IMR-90 (cell line): ENCODE measurements around the gene HAS3. TPM values are rescaled to one million over a fixed set of nuclear protein-coding genes. Genes with fewer than 3 reads are reported as not detected.
A peak's percentile ranks its signal among the peaks of the same experiment; 100 is the strongest.
"Not testable (repeated sequence)": the region's sequence is repeated elsewhere in the genome, so short reads cannot be mapped to it uniquely, and the experiment has no call there.

Experiments
- ATAC-seq: fragments of 200-7000 bp; cut with Tn5 transposase; 2 replicates; pipeline ENCODE4 v1.9.1; 2020; ENCODE audit warnings: low read depth, mild to moderate bottlenecking, moderate library complexity
- BruUV-seq: library from RNA; stranded (reverse); fragments of 400-500 nt; replicated peaks from 2 replicates; lab custom pipeline; 2021; lab: Mats Ljungman, UMichigan
- CTCF ChIA-PET: fragments of 300-600 bp; formaldehyde crosslinking; extraction: SDS; loops from one replicate; lab custom pipeline; 2021; ENCODE audit warnings: antibody characterized with exemption; lab: Yijun Ruan, JAX
- POLR2A ChIA-PET: fragments of 300-600 bp; sonication (Branson Sonifier 250); formaldehyde crosslinking; loops from one replicate; lab custom pipeline; 2022; ENCODE audit warnings: antibody characterized with exemption; ENCODE audit not compliant: unreplicated experiment; lab: Charles Lee
- DNase-seq: peaks from one replicate; pipeline ENCODE4 v3.0.0; 2013
- H2AFZ ChIP-seq: replicated peaks from 2 replicates; pipeline ENCODE3; 2013; ENCODE audit warnings: low read length, mild to moderate bottlenecking; ENCODE audit not compliant: poor library complexity
- H2AK5ac ChIP-seq: 2 replicates; pipeline ENCODE4 v1.6.1; 2013; ENCODE audit warnings: low read depth, low read length, inconsistent platforms
- H2AK9ac ChIP-seq: replicated peaks from 2 replicates; pipeline ENCODE3; 2013; ENCODE audit warnings: mild to moderate bottlenecking, low read depth, low read length, moderate library complexity; ENCODE audit not compliant: poor library complexity
- H2BK120ac ChIP-seq: 2 replicates; pipeline ENCODE4 v1.6.1; 2013; ENCODE audit warnings: low read depth, low read length, inconsistent platforms
- H2BK15ac ChIP-seq: 3 replicates; pipeline ENCODE4 v1.6.1; 2013; ENCODE audit warnings: low read depth, low read length, inconsistent platforms
- H2BK20ac ChIP-seq: 2 replicates; pipeline ENCODE4 v1.6.1; 2013; ENCODE audit warnings: low read depth, mild to moderate bottlenecking, inconsistent platforms, low read length, moderate library complexity
- H2BK5ac ChIP-seq: 2 replicates; pipeline ENCODE4 v1.6.1; 2013; ENCODE audit warnings: mild to moderate bottlenecking, low read depth, low read length, inconsistent platforms; ENCODE audit not compliant: poor library complexity, severe bottlenecking
- H3K14ac ChIP-seq: replicated peaks from 2 replicates; pipeline ENCODE4 v1.6.1; 2013; ENCODE audit warnings: low read depth, low read length, inconsistent platforms
- H3K18ac ChIP-seq: 2 replicates; pipeline ENCODE4 v1.6.1; 2013; ENCODE audit warnings: low read depth, low read length, control low read depth
- H3K23ac ChIP-seq: 2 replicates; pipeline ENCODE4 v1.6.1; 2013; ENCODE audit warnings: low read depth, low read length, inconsistent platforms
- H3K27ac ChIP-seq: 2 replicates; pipeline ENCODE4 v1.5.1; 2013; ENCODE audit warnings: mild to moderate bottlenecking, control low read depth, low read length; ENCODE audit not compliant: insufficient read depth
- H3K27me3 ChIP-seq: 2 replicates; pipeline ENCODE4 v1.6.1; 2013; ENCODE audit warnings: low read length; ENCODE audit not compliant: control insufficient read depth, insufficient read depth
- H3K36me3 ChIP-seq: 2 replicates; pipeline ENCODE4 v1.6.1; 2013; ENCODE audit warnings: low read length, mixed read lengths; ENCODE audit not compliant: control insufficient read depth, insufficient read depth
- H3K4ac ChIP-seq: 2 replicates; pipeline ENCODE4 v1.6.1; 2013; ENCODE audit warnings: low read depth, low read length, inconsistent platforms
- H3K4me1 ChIP-seq: 2 replicates; pipeline ENCODE4 v1.6.1; 2013; ENCODE audit warnings: low read length, mixed read lengths; ENCODE audit not compliant: control insufficient read depth, insufficient read depth
- H3K4me2 ChIP-seq: 2 replicates; pipeline ENCODE4 v1.6.1; 2013; ENCODE audit warnings: low read depth, mild to moderate bottlenecking, control low read depth, low read length, moderate library complexity
- H3K4me3 ChIP-seq: 2 replicates; pipeline ENCODE4 v1.5.1; 2013; ENCODE audit warnings: low read depth, mild to moderate bottlenecking, control low read depth, low read length, moderate library complexity; ENCODE audit not compliant: insufficient read depth
- H3K56ac ChIP-seq: 2 replicates; pipeline ENCODE4 v1.6.1; 2013; ENCODE audit warnings: low read length, inconsistent platforms; ENCODE audit not compliant: insufficient read depth; ENCODE audit errors: extremely low read depth
- H3K79me1 ChIP-seq, 2 experiments: 2 replicates each; pipeline ENCODE4 v1.6.1; 2013; ENCODE audit warnings: low read length in 2 of 2, inconsistent platforms in 1 of 2, low read depth in 1 of 2
- H3K9ac ChIP-seq: 2 replicates; pipeline ENCODE4 v1.6.1; 2013; ENCODE audit warnings: low read depth, low read length, control low read depth
- H3K9me1 ChIP-seq: 2 replicates; pipeline ENCODE4 v1.6.1; 2013; ENCODE audit warnings: low read length, inconsistent platforms; ENCODE audit not compliant: insufficient read depth
- H3K9me3 ChIP-seq: 2 replicates; pipeline ENCODE4 v1.6.1; 2013; ENCODE audit warnings: low read length; ENCODE audit not compliant: control insufficient read depth, insufficient read depth
- H4K20me1 ChIP-seq: 2 replicates; pipeline ENCODE4 v1.6.1; 2013; ENCODE audit warnings: low read length, inconsistent platforms; ENCODE audit not compliant: insufficient read depth
- H4K5ac ChIP-seq: 2 replicates; pipeline ENCODE4 v1.6.1; 2013; ENCODE audit warnings: mild to moderate bottlenecking, low read depth, low read length, control low read depth
- H4K8ac ChIP-seq, 2 experiments: 2 replicates each; pipeline ENCODE4 v1.6.1; 2013; ENCODE audit warnings: low read depth in 2 of 2, low read length in 2 of 2, control low read depth in 1 of 2, inconsistent platforms in 1 of 2
- H4K91ac ChIP-seq: 2 replicates; pipeline ENCODE4 v1.6.1; 2013; ENCODE audit warnings: low read depth, low read length, inconsistent platforms; ENCODE audit not compliant: insufficient read depth
- BHLHE40 ChIP-seq: fragments of 150-350 bp; IDR thresholded peaks from 2 replicates; pipeline ENCODE4 v1.6.1; 2016; ENCODE audit warnings: mild to moderate bottlenecking, low read depth, low read length
- NFE2L2 ChIP-seq: fragments of 150-350 bp; IDR thresholded peaks from 2 replicates; pipeline ENCODE4 v1.6.1; 2016; ENCODE audit warnings: low read depth, mild to moderate bottlenecking, low read length
- POLR2A ChIP-seq: IDR thresholded peaks from 2 replicates; pipeline ENCODE4 v1.6.1; 2012; ENCODE audit warnings: mild to moderate bottlenecking, low read depth, low read length
- RAD21 ChIP-seq: IDR thresholded peaks from 2 replicates; pipeline ENCODE4 v1.6.1; 2012; ENCODE audit warnings: low read length, improper control_type of control experiment
- RFX5 ChIP-seq: IDR thresholded peaks from 2 replicates; pipeline ENCODE4 v1.8.0; 2012; ENCODE audit warnings: low read depth, mild to moderate bottlenecking, low read length, moderate library complexity
- SMC3 ChIP-seq: fragments of 150-350 bp; IDR thresholded peaks from 2 replicates; pipeline ENCODE4 v1.6.1; 2016; ENCODE audit warnings: low read depth, mild to moderate bottlenecking, antibody characterized with exemption, low read length, moderate library complexity
- WGBS, 2 experiments: methylation state at CpG; one replicate each; pipeline versions ENCODE4 v1.1.5 to v1.1.7; 2013; ENCODE audit warnings: missing lambda C conversion rate in 2 of 2; ENCODE audit not compliant: insufficient read length in 1 of 2; ENCODE audit errors: extremely low coverage in 2 of 2; 5-methylcytosine and 5-hydroxymethylcytosine counted together
- dilution Hi-C: fragments of 300-500 bp; cut with HindIII; formaldehyde crosslinking; loops from one replicate; pipeline ENCODE4 v1.14.3; 2018; ENCODE audit warnings: low sequenced_read_pairs; ENCODE audit not compliant: unreplicated experiment
- in situ Hi-C: fragments of 300-500 bp; cut with MboI; formaldehyde crosslinking; loops from 3 replicates; pipeline ENCODE4 v1.14.3; 2019; ENCODE audit warnings: low sequenced_read_pairs, inconsistent platforms, mixed read lengths
- intact Hi-C: fragments of 100-400 bp; cut with micrococcal nuclease; formaldehyde crosslinking; loops from 2 replicates; pipeline ENCODE4 v1.10.0; 2022
- polyA plus RNA-seq, 3 experiments: library from polyadenylated mRNA; depleted of rRNA; stranded (reverse); fragments of >200 nt; gene quantifications; 2 replicates each; pipeline ENCODE4 v1.2.3, GENCODE V29; 2012; ENCODE audit warnings: low replicate concordance in 1 of 3
- total RNA-seq: library from RNA; depleted of rRNA; stranded (reverse); fragments of >200 nt; gene quantifications from 2 replicates; pipeline ENCODE4 v1.2.3, GENCODE V29; 2012
- TF ChIP-seq, protein P1 (sequence below): conservative IDR thresholded peaks from 2 replicates; pipeline ENCODE4 v1.5.1; 2012; ENCODE audit warnings: mild to moderate bottlenecking, low read depth, low read length, improper control_type of control experiment

Gene HAS3
- total and polyA plus RNA-seq, 2 of the 4 experiments (the other 2 are of a cell fraction), result 0.36 to 0.97 TPM

DNA sequence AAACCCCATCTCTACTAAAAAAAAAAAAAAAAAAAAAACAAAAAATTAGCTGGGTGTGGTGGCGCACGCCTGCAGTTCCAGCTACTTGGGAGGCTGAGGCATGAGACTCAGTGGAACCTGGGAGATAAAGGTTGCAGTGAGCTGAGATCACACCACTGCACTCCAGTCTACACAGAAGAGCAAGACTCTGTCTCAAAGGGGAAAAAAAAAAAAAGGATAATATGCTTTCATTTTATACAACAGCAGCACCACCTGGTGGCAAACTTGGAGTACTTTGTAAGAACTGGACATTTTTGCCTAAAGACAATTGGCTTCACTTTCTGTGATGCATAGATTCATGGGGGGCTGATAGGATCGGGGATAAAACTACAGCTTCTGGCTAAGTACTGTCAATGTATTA is 18.5 kb downstream of the HAS3 start:
- Histone ChIP-seq H2AK9ac (no peak overlapping the region), H3K27me3 (no peaks in the 10 kb centered on the region), H3K18ac (no peak overlapping the region), H3K4ac (no peak overlapping the region), H4K91ac (no peak overlapping the region), H3K4me3 (no peak overlapping the region), H3K27ac (no peak overlapping the region), H3K4me1 (no peaks in the 10 kb centered on the region), H3K9me1 (no peaks in the 10 kb centered on the region), H4K5ac (no peak overlapping the region), H3K79me1 (peaks cover 22 to 61% of the 10 kb centered on the region in 2 experiments), H3K56ac (no peak overlapping the region), H4K20me1 (peaks cover 23% of the 10 kb centered on the region), H3K14ac (no peak overlapping the region), H3K9me3 (no peaks in the 10 kb centered on the region), H2BK20ac (no peak overlapping the region), H2AFZ (no peak overlapping the region), H2AK5ac (no peak overlapping the region), H3K23ac (no peak overlapping the region), H2BK15ac (no peak overlapping the region), H3K9ac (no peak overlapping the region), H4K8ac (no peak overlapping the region), H3K36me3 (peaks cover 25% of the 10 kb centered on the region), H3K4me2 (no peak overlapping the region), H2BK120ac (no peak overlapping the region), H2BK5ac (no peak overlapping the region)
- intact Hi-C loops (loop anchor here (1.0 to 10.0 kb wide), 5 partner anchors 222 to 596 kb away; no protein-coding TSS in a partner anchor), dilution Hi-C loops (no loop called here), in situ Hi-C loops (loop anchor here (5.0 kb wide), 2 partner anchors 277 to 597 kb away; no protein-coding TSS in a partner anchor)
- ATAC-seq (peak; percentile 81), DNase-seq (peak; percentile 76)
- ChIA-PET CTCF (interaction anchor here (0.6 to 3.1 kb wide), 9 partner anchors 17 to 723 kb away, joined by 3 to 18 read pairs (median 5); no protein-coding TSS in a partner anchor), POLR2A (no interaction called here)
- WGBS, 2 experiments, result 67% methylated on average over 1 of the region's 3 CpGs; no CpG with 5 or more reads in 1 of the 2 experiments
- BruUV-seq, result no TSS peak
- TF ChIP-seq BHLHE40 (no peak), POLR2A (0 out of 2 replicates have a peak, but pooled peaks have one; percentile 30), RFX5 (no peak), SMC3 (peak; percentile 97), NFE2L2 (no peak), RAD21 (peak; percentile 86)
- TF ChIP-seq, protein P1, sequence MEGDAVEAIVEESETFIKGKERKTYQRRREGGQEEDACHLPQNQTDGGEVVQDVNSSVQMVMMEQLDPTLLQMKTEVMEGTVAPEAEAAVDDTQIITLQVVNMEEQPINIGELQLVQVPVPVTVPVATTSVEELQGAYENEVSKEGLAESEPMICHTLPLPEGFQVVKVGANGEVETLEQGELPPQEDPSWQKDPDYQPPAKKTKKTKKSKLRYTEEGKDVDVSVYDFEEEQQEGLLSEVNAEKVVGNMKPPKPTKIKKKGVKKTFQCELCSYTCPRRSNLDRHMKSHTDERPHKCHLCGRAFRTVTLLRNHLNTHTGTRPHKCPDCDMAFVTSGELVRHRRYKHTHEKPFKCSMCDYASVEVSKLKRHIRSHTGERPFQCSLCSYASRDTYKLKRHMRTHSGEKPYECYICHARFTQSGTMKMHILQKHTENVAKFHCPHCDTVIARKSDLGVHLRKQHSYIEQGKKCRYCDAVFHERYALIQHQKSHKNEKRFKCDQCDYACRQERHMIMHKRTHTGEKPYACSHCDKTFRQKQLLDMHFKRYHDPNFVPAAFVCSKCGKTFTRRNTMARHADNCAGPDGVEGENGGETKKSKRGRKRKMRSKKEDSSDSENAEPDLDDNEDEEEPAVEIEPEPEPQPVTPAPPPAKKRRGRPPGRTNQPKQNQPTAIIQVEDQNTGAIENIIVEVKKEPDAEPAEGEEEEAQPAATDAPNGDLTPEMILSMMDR, result peak; percentile 81

DNA sequence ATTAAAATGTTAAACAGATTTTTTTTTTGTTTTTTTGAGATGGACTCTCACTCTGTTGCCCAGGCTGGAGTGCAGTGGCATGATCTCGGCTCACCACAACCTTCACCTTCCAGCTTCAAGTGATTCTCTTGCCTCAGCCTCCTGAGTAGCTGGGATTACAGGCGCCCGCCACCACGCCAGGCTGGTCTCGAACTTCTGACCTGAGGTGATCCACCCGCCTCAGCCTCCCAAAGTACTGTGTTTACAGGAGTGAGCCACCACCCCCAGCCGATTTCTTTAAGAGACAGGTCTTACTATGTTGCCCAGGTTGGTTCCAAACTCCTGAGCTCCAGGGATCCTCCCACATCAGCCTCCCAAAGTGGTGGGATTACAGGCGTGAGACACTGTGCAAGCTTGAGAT is 19.0 kb downstream of the HAS3 start:
- H4K8ac ChIP-seq, H2AK9ac ChIP-seq, H2AFZ ChIP-seq, H4K91ac ChIP-seq, H3K4me3 ChIP-seq, H3K4ac ChIP-seq, H3K27me3 ChIP-seq, H3K4me1 ChIP-seq, H3K4me2 ChIP-seq, H2BK5ac ChIP-seq, H3K27ac ChIP-seq, H3K9me1 ChIP-seq, H2BK120ac ChIP-seq, H2AK5ac ChIP-seq, dilution Hi-C loops, H3K56ac ChIP-seq, BruUV-seq, H2BK20ac ChIP-seq, H3K14ac ChIP-seq, H2BK15ac ChIP-seq, H3K18ac ChIP-seq, H4K5ac ChIP-seq, POLR2A ChIA-PET, H3K23ac ChIP-seq, DNase-seq, ATAC-seq, H3K9me3 ChIP-seq, H3K9ac ChIP-seq: not testable (repeated sequence)
- Histone ChIP-seq H4K20me1 (peaks cover 23% of the 10 kb centered on the region), H3K79me1 (peaks cover 19 to 56% of the 10 kb centered on the region in 2 experiments), H3K36me3 (peaks cover 20% of the 10 kb centered on the region)
- CTCF ChIA-PET, result interaction anchor here (0.6 to 3.1 kb wide), 8 partner anchors 16 to 724 kb away, joined by 3 to 18 read pairs (median 5); no protein-coding TSS in a partner anchor
- 100% methylated on average over 3 of the region's 8 CpGs; no CpG with 5 or more reads in 1 of the 2 experiments for WGBS, 2 experiments
- in situ Hi-C loops (loop anchor here (5.0 kb wide), 2 partner anchors 277 to 597 kb away; no protein-coding TSS in a partner anchor), intact Hi-C loops (loop anchor here (1.0 to 10.0 kb wide), 5 partner anchors 222 to 596 kb away; no protein-coding TSS in a partner anchor)
